GM18909 (cell line): ENCODE results near the gene ASAP2.
"Not testable (repeated sequence)": the region's sequence is repeated elsewhere in the genome, so short reads cannot be mapped to it uniquely, and the experiment has no call there.

Experiments used
- ATAC-seq: cut with Tn5 transposase; IDR thresholded peaks from one replicate; pipeline ENCODE4 v1.9.1; 2021; ENCODE audit warnings: mild to moderate bottlenecking; ENCODE audit not compliant: unreplicated experiment, poor library complexity

ASAP2 gene

GRCh38 chr2:9249020-9249800, 42.6 kb downstream of the ASAP2 start:
- ATAC-seq: no peak

- ATAC-seq: no peak
Observed at GRCh38 chr2:9250091-9250490, 43.5 kb downstream of the ASAP2 start.

GRCh38 chr2:9250498-9251153, 44.0 kb downstream of the ASAP2 start:
- no peak for ATAC-seq

- ATAC-seq: no peak
Observed at GRCh38 chr2:9251154-9252001, 44.8 kb downstream of the ASAP2 start.

- ATAC-seq: no peak
Observed at GRCh38 chr2:9252002-9252357, 45.4 kb downstream of the ASAP2 start.

GRCh38 chr2:9255416-9255815, 48.8 kb downstream of the ASAP2 start:
- ATAC-seq: no peak

- ATAC-seq: no peak
Observed at GRCh38 chr2:9256147-9256546, 49.5 kb downstream of the ASAP2 start.

- no peak for ATAC-seq
Observed at GRCh38 chr2:9256570-9257043, 50.0 kb downstream of the ASAP2 start.

- no peak for ATAC-seq
Observed at GRCh38 chr2:9258501-9258900, 51.9 kb downstream of the ASAP2 start.

- ATAC-seq: no peak
Observed at GRCh38 chr2:9258953-9259399, 52.4 kb downstream of the ASAP2 start.

- no peak for ATAC-seq
Observed at GRCh38 chr2:9260464-9260918, 53.9 kb downstream of the ASAP2 start.

GRCh38 chr2:9261231-9261883, 54.7 kb downstream of the ASAP2 start:
- no peak for ATAC-seq

GRCh38 chr2:9262671-9263171, 56.1 kb downstream of the ASAP2 start:
- no peak for ATAC-seq

- ATAC-seq: no peak
Observed at GRCh38 chr2:9263428-9263827, 56.8 kb downstream of the ASAP2 start.

- ATAC-seq: no peak
Observed at GRCh38 chr2:9264301-9264700, 57.7 kb downstream of the ASAP2 start.

GRCh38 chr2:9266711-9267110, 60.1 kb downstream of the ASAP2 start:
- ATAC-seq: no peak

- not testable (repeated sequence) for ATAC-seq
Observed at GRCh38 chr2:9267286-9267685, 60.7 kb downstream of the ASAP2 start.

- ATAC-seq: no peak
Observed at GRCh38 chr2:9268301-9269080, 61.9 kb downstream of the ASAP2 start.

GRCh38 chr2:9269295-9269694, 62.7 kb downstream of the ASAP2 start:
- ATAC-seq: no peak
